GF-D8 (cell line): Measurements from ENCODE around the gene LAMTOR3.
A peak's percentile ranks its signal among the peaks of the same experiment; 100 is the strongest.

Experiments
- DNase-seq: peaks from one replicate; lab custom pipeline; 2025; lab: John Stamatoyannopoulos, UW

Gene LAMTOR3

GRCh38 chr4:99894161-99894997 is at the start of gene LAMTOR3:
Gene LAMTOR3 (minus strand): TSS chr4:99894427. CDS start chr4:99893963, 464 bp downstream.
- DNase-seq = peak; percentile 84

GRCh38 chr4:99938243-99938753 is 44.1 kb upstream of the LAMTOR3 start:
- no peak for DNase-seq

GRCh38 chr4:99934891-99935290 is 40.7 kb upstream of the LAMTOR3 start:
- DNase-seq = no peak

- no peak for DNase-seq
These were observed 33.3 kb upstream of the LAMTOR3 start for GRCh38 chr4:99927566-99927965.

- no peak for DNase-seq
These were observed 26.9 kb upstream of the LAMTOR3 start for GRCh38 chr4:99921174-99921573.

- no peak for DNase-seq
These were observed 24.4 kb upstream of the LAMTOR3 start for GRCh38 chr4:99918656-99919055.

- no peak for DNase-seq
These were observed 23.3 kb upstream of the LAMTOR3 start for GRCh38 chr4:99917575-99917974.

GRCh38 chr4:99915449-99915848 is 21.2 kb upstream of the LAMTOR3 start:
- no peak for DNase-seq

- DNase-seq = no peak
These were observed 771 bp upstream of the LAMTOR3 start for GRCh38 chr4:99894998-99895397.

GRCh38 chr4:99893839-99894160 is 427 bp downstream of the LAMTOR3 start:
- DNase-seq = no peak

- DNase-seq = no peak
These were observed 1.2 kb downstream of the LAMTOR3 start for GRCh38 chr4:99893029-99893428.

- no peak for DNase-seq
These were observed 2.9 kb downstream of the LAMTOR3 start for GRCh38 chr4:99891351-99891750.

- DNase-seq = no peak
These were observed 6.4 kb downstream of the LAMTOR3 start for GRCh38 chr4:99887837-99888236.

GRCh38 chr4:99886146-99886545 is 8.1 kb downstream of the LAMTOR3 start:
- no peak for DNase-seq

GRCh38 chr4:99885687-99886086 is 8.5 kb downstream of the LAMTOR3 start:
- DNase-seq = no peak

- DNase-seq = peak; percentile 28
These were observed 9.1 kb downstream of the LAMTOR3 start for GRCh38 chr4:99885063-99885664.

GRCh38 chr4:99879458-99879857 is 14.8 kb downstream of the LAMTOR3 start:
- no peak for DNase-seq

- no peak for DNase-seq
These were observed 15.6 kb downstream of the LAMTOR3 start for GRCh38 chr4:99878604-99879003.

GRCh38 chr4:99876946-99877345 is 17.3 kb downstream of the LAMTOR3 start:
- no peak for DNase-seq

GRCh38 chr4:99875071-99875470 is 19.2 kb downstream of the LAMTOR3 start:
- no peak for DNase-seq

- no peak for DNase-seq
These were observed 21.7 kb downstream of the LAMTOR3 start for GRCh38 chr4:99872570-99872969.

- no peak for DNase-seq
These were observed 26.1 kb downstream of the LAMTOR3 start for GRCh38 chr4:99868126-99868596.

- DNase-seq = no peak
These were observed 30.4 kb downstream of the LAMTOR3 start for GRCh38 chr4:99863804-99864203.
